ENCODE data around the gene SLAIN1. TPM values are rescaled to one million over a fixed set of nuclear protein-coding genes. Genes with fewer than 3 reads are reported as not detected.

SLAIN1 gene
- total RNA-seq, 3 donors from 2014 or later (not counting 1 experiment from before 2014, with no cell fraction given): 14.9 to 29.0 (median 25.7) TPM

DNA sequence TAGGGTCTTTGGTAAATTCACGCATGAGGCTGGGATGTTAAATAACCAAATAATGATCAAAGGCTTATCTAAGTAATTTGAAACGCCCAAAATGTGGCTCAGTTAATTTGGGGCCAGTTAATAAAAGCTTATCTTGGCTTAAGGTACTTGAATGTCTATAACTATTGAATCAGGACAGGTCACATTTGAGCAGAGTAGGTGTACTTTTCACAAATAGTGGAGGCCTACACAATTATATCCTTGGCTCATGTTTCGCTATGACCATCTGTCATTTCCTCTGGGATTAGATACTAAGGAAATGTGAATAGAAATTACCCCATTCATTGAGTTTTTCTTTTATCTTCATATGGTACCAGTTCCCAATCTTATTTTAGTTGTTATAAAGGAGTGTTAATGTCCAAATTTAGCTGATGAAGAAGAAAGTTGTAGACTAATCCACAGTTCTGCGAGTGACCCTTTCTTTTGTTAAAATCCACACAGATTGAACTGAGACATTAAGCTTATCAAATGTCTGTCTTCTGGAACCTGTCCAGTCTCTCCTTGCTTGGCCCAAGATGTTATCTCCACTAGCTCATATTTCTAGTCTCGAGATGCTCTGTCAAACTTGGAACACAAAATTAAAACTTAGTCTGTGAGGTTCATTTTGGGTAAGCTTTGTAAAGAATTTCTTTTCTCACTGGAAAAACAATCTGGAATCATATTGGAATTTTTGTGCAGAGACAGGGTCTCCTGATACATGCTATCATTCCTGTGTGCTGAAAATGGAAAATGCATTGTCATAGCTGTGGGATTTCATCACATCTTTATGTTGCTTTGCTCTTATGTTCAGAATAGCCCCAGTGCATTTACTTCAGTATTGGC lies 31.0 kb downstream of the SLAIN1 start:
- intact Hi-C loops (cut with micrococcal nuclease): no loop called here
- Mint-ChIP-seq H3K27me3 (ENCODE audit: low read depth in 2 of 2) (no peaks in the 10 kb centered on the region), H3K4me3 (no peak overlapping the region), H3K4me1 (peaks cover 18 to 26% of the 10 kb centered on the region in 2 donors), H3K27ac (no peak overlapping the region), H3K9me3 (no peaks in the 10 kb centered on the region), H3K36me3 (no peaks in the 10 kb centered on the region)
- TF ChIP-seq, protein P1, sequence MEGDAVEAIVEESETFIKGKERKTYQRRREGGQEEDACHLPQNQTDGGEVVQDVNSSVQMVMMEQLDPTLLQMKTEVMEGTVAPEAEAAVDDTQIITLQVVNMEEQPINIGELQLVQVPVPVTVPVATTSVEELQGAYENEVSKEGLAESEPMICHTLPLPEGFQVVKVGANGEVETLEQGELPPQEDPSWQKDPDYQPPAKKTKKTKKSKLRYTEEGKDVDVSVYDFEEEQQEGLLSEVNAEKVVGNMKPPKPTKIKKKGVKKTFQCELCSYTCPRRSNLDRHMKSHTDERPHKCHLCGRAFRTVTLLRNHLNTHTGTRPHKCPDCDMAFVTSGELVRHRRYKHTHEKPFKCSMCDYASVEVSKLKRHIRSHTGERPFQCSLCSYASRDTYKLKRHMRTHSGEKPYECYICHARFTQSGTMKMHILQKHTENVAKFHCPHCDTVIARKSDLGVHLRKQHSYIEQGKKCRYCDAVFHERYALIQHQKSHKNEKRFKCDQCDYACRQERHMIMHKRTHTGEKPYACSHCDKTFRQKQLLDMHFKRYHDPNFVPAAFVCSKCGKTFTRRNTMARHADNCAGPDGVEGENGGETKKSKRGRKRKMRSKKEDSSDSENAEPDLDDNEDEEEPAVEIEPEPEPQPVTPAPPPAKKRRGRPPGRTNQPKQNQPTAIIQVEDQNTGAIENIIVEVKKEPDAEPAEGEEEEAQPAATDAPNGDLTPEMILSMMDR (IDR thresholded peaks at IDR 0.05): no peak
- H3K9me3 ChIP-seq (ENCODE audit: control insufficient read depth, insufficient read depth, low read length): no peaks in the 10 kb centered on the region
- no peak overlapping the region for H3K4me3 ChIP-seq (ENCODE audit: low read length)
- H3K36me3 ChIP-seq (ENCODE audit: control insufficient read depth, insufficient read depth, low read length): peaks cover 4% of the 10 kb centered on the region
- peaks cover 5% of the 10 kb centered on the region for H3K4me1 ChIP-seq (ENCODE audit: control insufficient read depth, insufficient read depth, low read length)
- no peak for ATAC-seq
- H3K27ac ChIP-seq (ENCODE audit: low read length): no peak overlapping the region
- DNase-seq: no peak
- H3K27me3 ChIP-seq (ENCODE audit: control insufficient read depth, insufficient read depth, low read length): no peaks in the 10 kb centered on the region
- WGBS (ENCODE audit: insufficient coverage): 95% methylated on average over 3 of the region's 5 CpGs

DNA sequence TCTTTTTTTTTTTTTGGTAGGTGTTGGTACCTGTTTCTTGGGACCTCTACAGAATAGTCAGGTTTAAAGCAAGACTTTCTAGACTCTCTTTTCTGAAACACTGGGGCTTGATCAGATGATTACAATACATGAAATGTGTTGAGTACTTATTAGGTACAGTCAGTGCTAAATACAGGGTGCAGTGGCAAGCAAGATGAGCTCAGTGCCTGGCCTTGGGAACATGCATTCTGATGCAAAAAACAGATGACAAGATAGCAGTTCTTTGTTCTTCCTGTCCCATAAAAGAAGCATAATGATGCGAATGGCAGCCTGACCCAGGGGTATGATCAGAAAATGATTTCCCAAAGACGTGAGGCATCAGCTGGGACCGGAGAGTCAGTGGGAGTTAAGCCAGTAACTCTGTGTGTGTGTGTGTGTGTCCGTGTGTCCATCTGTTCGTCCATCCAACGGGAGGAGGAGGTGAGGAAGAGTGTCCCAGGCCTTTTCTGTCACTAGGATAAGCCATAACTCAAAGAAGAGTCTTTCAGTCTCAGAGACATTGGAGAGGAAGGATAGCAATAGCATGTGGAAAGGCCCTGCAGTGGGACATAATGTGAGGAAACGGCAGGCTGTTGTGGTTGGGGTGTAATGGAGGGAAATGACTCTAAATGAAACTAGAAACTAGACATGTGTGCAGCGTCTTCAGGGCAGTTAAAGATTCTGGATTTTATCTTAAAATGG lies 32.2 kb downstream of the SLAIN1 start:
- H3K4me1 Mint-ChIP-seq: peaks cover 18 to 20% of the 10 kb centered on the region in 2 donors
- Histone ChIP-seq H3K4me3 (ENCODE audit: low read length) (no peak overlapping the region), H3K27ac (ENCODE audit: low read length) (no peak overlapping the region), H3K27me3 (ENCODE audit: control insufficient read depth, insufficient read depth, low read length) (no peaks in the 10 kb centered on the region), H3K36me3 (ENCODE audit: control insufficient read depth, insufficient read depth, low read length) (peaks cover 4% of the 10 kb centered on the region), H3K9me3 (ENCODE audit: control insufficient read depth, insufficient read depth, low read length) (no peaks in the 10 kb centered on the region), H3K4me1 (ENCODE audit: control insufficient read depth, insufficient read depth, low read length) (peaks cover 5% of the 10 kb centered on the region)
- peak in 2 of 3 donors; percentile 52 to 64 for ATAC-seq
- DNase-seq: peak in 1 of 2 donors; percentile 32
- H3K36me3 Mint-ChIP-seq: no peaks in the 10 kb centered on the region
- H3K4me3 Mint-ChIP-seq: peak overlapping the region; percentile 4
- no peaks in the 10 kb centered on the region for H3K27me3 Mint-ChIP-seq (ENCODE audit: low read depth in 2 of 2)
- intact Hi-C loops (cut with micrococcal nuclease): no loop called here
- TF ChIP-seq, protein P1 (IDR thresholded peaks at IDR 0.05): no peak
- 66% methylated on average over 8 of the region's 8 CpGs for WGBS (ENCODE audit: insufficient coverage)
- peak overlapping the region in 1 of 2 donors; percentile 17 for H3K27ac Mint-ChIP-seq
- H3K9me3 Mint-ChIP-seq: no peaks in the 10 kb centered on the region

DNA sequence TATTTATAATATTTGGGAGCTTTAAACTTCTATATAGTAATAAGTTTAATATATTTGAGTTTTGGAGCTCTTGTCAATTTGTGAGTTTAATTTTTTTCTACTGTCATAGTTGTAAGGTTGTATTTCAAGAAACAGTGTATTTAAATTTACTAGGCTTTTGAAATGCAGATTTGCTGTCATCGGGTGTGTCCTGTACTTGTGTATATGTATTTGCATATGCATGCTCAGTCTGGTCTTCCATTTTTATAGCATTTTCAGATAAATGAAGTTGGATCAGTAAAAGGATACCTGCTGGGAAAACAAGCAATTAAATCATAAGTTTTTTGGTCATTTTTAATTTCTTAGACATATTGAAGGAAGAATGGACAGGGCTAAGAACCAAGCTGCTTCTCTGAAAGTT lies 33.1 kb downstream of the SLAIN1 start:
- ATAC-seq: no peak
- Mint-ChIP-seq H3K27ac (no peak overlapping the region), H3K36me3 (no peaks in the 10 kb centered on the region), H3K4me3 (no peak overlapping the region), H3K4me1 (peaks cover 15 to 18% of the 10 kb centered on the region in 2 donors), H3K27me3 (ENCODE audit: low read depth in 2 of 2) (no peaks in the 10 kb centered on the region), H3K9me3 (no peaks in the 10 kb centered on the region)
- 80% methylated on average over 1 of the region's 1 CpG for WGBS (ENCODE audit: insufficient coverage)
- peaks cover 4% of the 10 kb centered on the region for H3K36me3 ChIP-seq (ENCODE audit: control insufficient read depth, insufficient read depth, low read length)
- H3K27me3 ChIP-seq (ENCODE audit: control insufficient read depth, insufficient read depth, low read length): no peaks in the 10 kb centered on the region
- no peaks in the 10 kb centered on the region for H3K9me3 ChIP-seq (ENCODE audit: control insufficient read depth, insufficient read depth, low read length)
- TF ChIP-seq, protein P1 (IDR thresholded peaks at IDR 0.05): no peak
- H3K4me3 ChIP-seq (ENCODE audit: low read length): no peak overlapping the region
- H3K4me1 ChIP-seq (ENCODE audit: control insufficient read depth, insufficient read depth, low read length): peaks cover 5% of the 10 kb centered on the region
- DNase-seq: no peak
- intact Hi-C loops (cut with micrococcal nuclease): no loop called here
- H3K27ac ChIP-seq (ENCODE audit: low read length): no peak overlapping the region

All from natural killer cell (primary cell).